Transverse colon (tissue), 4 donors: ENCODE measurements around the gene RGL4.

Experiments used
- CTCF ChIP-seq, 5 experiments: fragments of 200-600 bp in 3 of 5; fragments of 450-650 bp in 2 of 5; sonication (generic) in 3 of 5; IDR thresholded peaks; 1 replicate in 2 of 5; 2 replicates in 3 of 5; pipeline ENCODE4 v1.5.1; 2016 to 2017; ENCODE audit warnings: antibody characterized with exemption in 5 of 5, inconsistent platforms in 3 of 5, mild to moderate bottlenecking in 2 of 5, moderate library complexity in 1 of 5
- EP300 ChIP-seq: sonication (generic); formaldehyde crosslinking; IDR thresholded peaks from one replicate; pipeline ENCODE4 v1.6.1; 2017; ENCODE audit warnings: antibody characterized with exemption, low read depth
- POLR2A ChIP-seq: fragments of 450-650 bp; IDR thresholded peaks from one replicate; pipeline ENCODE4 v1.6.1; 2016; ENCODE audit warnings: antibody characterized with exemption, mild to moderate bottlenecking, moderate library complexity
- POLR2AphosphoS5 ChIP-seq, 3 donors: sonication (generic); formaldehyde crosslinking; IDR thresholded peaks; one replicate each; pipeline ENCODE4 v1.6.1; 2016; ENCODE audit warnings: antibody characterized with exemption in 3 of 3

- no peak for TF ChIP-seq EP300
- TF ChIP-seq CTCF (IDR thresholded peaks at IDR 0.05): no peak
- no peak for TF ChIP-seq POLR2A
- TF ChIP-seq POLR2AphosphoS5 (IDR thresholded peaks at IDR 0.05): no peak
Measured at GRCh38 chr22:23712256-23712655, 21.4 kb downstream of the RGL4 start.
